Activated T-cell treated with anti-CD3 and anti-CD28 coated beads, Interleukin-2, amount 50 U/mL, for 72 hours (primary cell): ENCODE measurements around the gene SWAP70. TPM values are rescaled to one million over a fixed set of nuclear protein-coding genes. Genes with fewer than 3 reads are reported as not detected.

ENCODE experiments used
- ATAC-seq, 2 donors: fragments of 150-1000 bp; cut with Tn5 transposase; replicated peaks in 1 of 2; 2 replicates each; pipeline ENCODE4 v1.10.0; 2021; ENCODE audit warnings: moderate library complexity in 2 of 2, mild to moderate bottlenecking in 1 of 2
- DNase-seq, 2 donors: peaks; one replicate each; pipeline ENCODE4 v3.0.0; 2021 to 2022; ENCODE audit warnings: mixed read lengths in 1 of 2
- H3K27ac Mint-ChIP-seq: one replicate; pipeline ENCODE4 v1.8.0; 2022; ENCODE audit warnings: mild to moderate bottlenecking, moderate library complexity, mixed read lengths
- H3K27me3 Mint-ChIP-seq: one replicate; pipeline ENCODE4 v1.8.0; 2022; ENCODE audit warnings: low read depth, mixed read lengths
- H3K36me3 Mint-ChIP-seq, 2 donors: one replicate each; pipeline ENCODE4 v1.8.0; 2022; ENCODE audit warnings: mixed read lengths in 2 of 2, mild to moderate bottlenecking in 1 of 2; ENCODE audit not compliant: insufficient read depth in 2 of 2
- H3K4me1 Mint-ChIP-seq: one replicate; pipeline ENCODE4 v1.8.0; 2022; ENCODE audit warnings: low read depth, mixed read lengths
- H3K4me3 Mint-ChIP-seq, 2 donors: one replicate each; pipeline ENCODE4 v1.8.0; 2022; ENCODE audit warnings: mild to moderate bottlenecking in 2 of 2, mixed read lengths in 2 of 2, moderate library complexity in 2 of 2
- H3K9me3 Mint-ChIP-seq, 2 donors: one replicate each; pipeline ENCODE4 v1.8.0; 2022; ENCODE audit warnings: mixed read lengths in 2 of 2
- total RNA-seq, 2 donors: library from RNA; stranded (reverse); gene quantifications; one replicate each; pipeline ENCODE4 v1.2.3, GENCODE V29; 2022

Gene SWAP70
- total RNA-seq, 2 donors from 2014 or later: 7.7 to 12.4 TPM

- ATAC-seq: no peak
- Mint-ChIP-seq H3K4me3 (no peak overlapping the region), H3K36me3 (peaks cover 0 to 1% of the 10 kb centered on the region in 2 donors), H3K27ac (no peak overlapping the region), H3K9me3 (no peaks in the 10 kb centered on the region), H3K27me3 (no peaks in the 10 kb centered on the region), H3K4me1 (peaks cover 68% of the 10 kb centered on the region)
- DNase-seq: no peak
Measured at GRCh38 chr11:9755561-9756185, 91.8 kb downstream of the SWAP70 start.

GRCh38 chr11:9756461-9756860 lies 92.6 kb downstream of the SWAP70 start:
- Mint-ChIP-seq H3K27me3 (no peaks in the 10 kb centered on the region), H3K9me3 (no peaks in the 10 kb centered on the region), H3K36me3 (peaks cover 0 to 1% of the 10 kb centered on the region in 2 donors), H3K4me3 (no peak overlapping the region), H3K27ac (no peak overlapping the region), H3K4me1 (peaks cover 75% of the 10 kb centered on the region)
- no peak for DNase-seq
- no peak for ATAC-seq

- peaks cover 79% of the 10 kb centered on the region for H3K4me1 Mint-ChIP-seq
Measured at GRCh38 chr11:9756878-9757277, 93.0 kb downstream of the SWAP70 start.

GRCh38 chr11:9757809-9758636 lies 94.1 kb downstream of the SWAP70 start:
- ATAC-seq: peak; percentile 47 to 59
- H3K27ac Mint-ChIP-seq: peak overlapping the region; percentile 39
- peaks cover 0 to 1% of the 10 kb centered on the region in 2 donors for H3K36me3 Mint-ChIP-seq
- no peaks in the 10 kb centered on the region for H3K9me3 Mint-ChIP-seq
- peak overlapping the region; percentile 90 to 93 for H3K4me3 Mint-ChIP-seq
- peak; percentile 94 to 96 for DNase-seq
- H3K27me3 Mint-ChIP-seq: no peaks in the 10 kb centered on the region
- H3K4me1 Mint-ChIP-seq: peaks cover 72% of the 10 kb centered on the region

More at GRCh38 chr11:9756878-9757277, 93.0 kb downstream of the SWAP70 start:
- ATAC-seq (no peak), DNase-seq (no peak)
- no peaks in the 10 kb centered on the region for H3K27me3 Mint-ChIP-seq
- H3K36me3 Mint-ChIP-seq: peaks cover 0 to 1% of the 10 kb centered on the region in 2 donors
- no peak overlapping the region for H3K4me3 Mint-ChIP-seq
- no peak overlapping the region for H3K27ac Mint-ChIP-seq
- no peaks in the 10 kb centered on the region for H3K9me3 Mint-ChIP-seq

- peaks cover 66% of the 10 kb centered on the region for H3K4me1 Mint-ChIP-seq
- H3K4me3 Mint-ChIP-seq: peak overlapping the region; percentile 90 to 93
- H3K27ac Mint-ChIP-seq: peak overlapping the region; percentile 93
- H3K27me3 Mint-ChIP-seq: no peaks in the 10 kb centered on the region
- H3K36me3 Mint-ChIP-seq: peaks cover 0 to 1% of the 10 kb centered on the region in 2 donors
- peak; percentile 67 to 70 for DNase-seq
- ATAC-seq: peak; percentile 23 to 24
- no peaks in the 10 kb centered on the region for H3K9me3 Mint-ChIP-seq
Measured at GRCh38 chr11:9758637-9759518, 95.0 kb downstream of the SWAP70 start.

GRCh38 chr11:9759519-9760192 lies 95.8 kb downstream of the SWAP70 start:
- H3K4me3 Mint-ChIP-seq: peak overlapping the region; percentile 90 to 93
- H3K27ac Mint-ChIP-seq: peak overlapping the region; percentile 93
- DNase-seq (peak; percentile 92 to 98), ATAC-seq (peak; percentile 90 to 91)
- peaks cover 62% of the 10 kb centered on the region for H3K4me1 Mint-ChIP-seq
- H3K36me3 Mint-ChIP-seq: peaks cover 0 to 1% of the 10 kb centered on the region in 2 donors
- no peaks in the 10 kb centered on the region for H3K9me3 Mint-ChIP-seq
- no peaks in the 10 kb centered on the region for H3K27me3 Mint-ChIP-seq

- ATAC-seq (no peak), DNase-seq (no peak)
- Mint-ChIP-seq H3K4me1 (peaks cover 61% of the 10 kb centered on the region), H3K36me3 (peaks cover 0 to 1% of the 10 kb centered on the region in 2 donors), H3K27me3 (no peaks in the 10 kb centered on the region), H3K27ac (no peak overlapping the region), H3K9me3 (no peaks in the 10 kb centered on the region), H3K4me3 (peak overlapping the region; percentile 90 to 93)
Measured at GRCh38 chr11:9760193-9760575, 96.3 kb downstream of the SWAP70 start.

GRCh38 chr11:9761441-9761945 lies 97.6 kb downstream of the SWAP70 start:
- ATAC-seq (no peak), DNase-seq (no peak)
- Mint-ChIP-seq H3K4me3 (peak overlapping the region in 1 of 2 donors; percentile 5), H3K27me3 (no peaks in the 10 kb centered on the region), H3K36me3 (peaks cover 0 to 1% of the 10 kb centered on the region in 2 donors), H3K27ac (no peak overlapping the region), H3K4me1 (peaks cover 50% of the 10 kb centered on the region), H3K9me3 (no peaks in the 10 kb centered on the region)

- ATAC-seq: no peak
- peaks cover 0 to 1% of the 10 kb centered on the region in 2 donors for H3K36me3 Mint-ChIP-seq
- peaks cover 40% of the 10 kb centered on the region for H3K4me1 Mint-ChIP-seq
- H3K27ac Mint-ChIP-seq: no peak overlapping the region
- no peak for DNase-seq
- H3K27me3 Mint-ChIP-seq: no peaks in the 10 kb centered on the region
- H3K9me3 Mint-ChIP-seq: no peaks in the 10 kb centered on the region
- no peak overlapping the region for H3K4me3 Mint-ChIP-seq
Measured at GRCh38 chr11:9762531-9762930, 98.7 kb downstream of the SWAP70 start.

GRCh38 chr11:9763301-9763700 lies 99.4 kb downstream of the SWAP70 start:
- Mint-ChIP-seq H3K4me1 (peaks cover 35% of the 10 kb centered on the region), H3K27me3 (no peaks in the 10 kb centered on the region), H3K4me3 (no peak overlapping the region), H3K9me3 (no peaks in the 10 kb centered on the region), H3K36me3 (peaks cover 0 to 1% of the 10 kb centered on the region in 2 donors), H3K27ac (no peak overlapping the region)
- DNase-seq (no peak), ATAC-seq (no peak)

GRCh38 chr11:9765320-9766101 lies 101.6 kb downstream of the SWAP70 start:
- no peak overlapping the region for H3K4me3 Mint-ChIP-seq

GRCh38 chr11:9769621-9770020 lies 105.7 kb downstream of the SWAP70 start:
- ATAC-seq (no peak), DNase-seq (no peak)
- H3K27ac Mint-ChIP-seq: no peak overlapping the region
- H3K9me3 Mint-ChIP-seq: no peaks in the 10 kb centered on the region
- no peaks in the 10 kb centered on the region for H3K4me1 Mint-ChIP-seq
- H3K36me3 Mint-ChIP-seq: no peaks in the 10 kb centered on the region
- no peaks in the 10 kb centered on the region for H3K27me3 Mint-ChIP-seq
- H3K4me3 Mint-ChIP-seq: no peak overlapping the region

More at GRCh38 chr11:9765320-9766101, 101.6 kb downstream of the SWAP70 start:
- Mint-ChIP-seq H3K27me3 (no peaks in the 10 kb centered on the region), H3K36me3 (no peaks in the 10 kb centered on the region), H3K27ac (no peak overlapping the region), H3K4me1 (peaks cover 17% of the 10 kb centered on the region), H3K9me3 (no peaks in the 10 kb centered on the region)
- DNase-seq: no peak
- ATAC-seq: no peak
